HUDEP-2 (cell line): ENCODE results near the gene PZP.

Experiments used
- DNase-seq, 76 experiments: peaks; one replicate each; lab custom pipeline; 2025; ENCODE audit not compliant: unreplicated experiment in 76 of 76; lab: John Stamatoyannopoulos, UW

The PZP gene

GRCh38 chr12:9127936-9128663 is 80.1 kb downstream of the PZP start:
- no peak for DNase-seq

GRCh38 chr12:9127484-9127883 is 80.7 kb downstream of the PZP start:
- DNase-seq = no peak

GRCh38 chr12:9124383-9125031 is 83.7 kb downstream of the PZP start:
- DNase-seq = no peak

- DNase-seq = no peak
Measured at GRCh38 chr12:9123781-9124382, 84.3 kb downstream of the PZP start.

GRCh38 chr12:9122091-9122609 is 86.0 kb downstream of the PZP start:
- DNase-seq = no peak

- no peak for DNase-seq
Measured at GRCh38 chr12:9120487-9121184, 87.6 kb downstream of the PZP start.

- DNase-seq = no peak
Measured at GRCh38 chr12:9118158-9118557, 90.0 kb downstream of the PZP start.

- DNase-seq = no peak
Measured at GRCh38 chr12:9115731-9116559, 92.2 kb downstream of the PZP start, which contains the start of gene A2M. A2M (minus strand) TSS chr12:9115919; CDS start chr12:9115849, 70 bp downstream.

GRCh38 chr12:9114946-9115345 is 93.2 kb downstream of the PZP start:
- no peak for DNase-seq

- no peak for DNase-seq
Measured at GRCh38 chr12:9113987-9114309, 94.2 kb downstream of the PZP start.

GRCh38 chr12:9113296-9113986 is 94.8 kb downstream of the PZP start:
- DNase-seq = no peak

GRCh38 chr12:9112076-9112853 is 95.9 kb downstream of the PZP start:
- no peak for DNase-seq

- DNase-seq = no peak
Measured at GRCh38 chr12:9111525-9111924, 96.7 kb downstream of the PZP start.

- DNase-seq = no peak
Measured at GRCh38 chr12:9109737-9110491, 98.3 kb downstream of the PZP start.

GRCh38 chr12:9109213-9109522 is 99.0 kb downstream of the PZP start:
- no peak for DNase-seq

GRCh38 chr12:9108504-9109212 is 99.5 kb downstream of the PZP start:
- no peak for DNase-seq

- DNase-seq = no peak
Measured at GRCh38 chr12:9107542-9107873, 100.7 kb downstream of the PZP start.
